ENCODE results near the gene ACTL10. TPM values are rescaled to one million over a fixed set of nuclear protein-coding genes. Genes with fewer than 3 reads are reported as not detected.

Gene ACTL10
- total and polyA plus RNA-seq, 2 of the 13 experiments (the other 11 are each of a cell fraction or from before 2014, with no cell fraction given), result not detected

GRCh38 chr20:33663161-33664084 is 3.3 kb upstream of the ACTL10 start (continued):
- no peak for TF ChIP-seq ZNF180 (CRISPR knock-in tag; IDR thresholded peaks at IDR 0.05; ENCODE audit: borderline replicate concordance, low read depth)
- TF ChIP-seq TP53 (CRISPR knock-in tag; conservative IDR thresholded peaks at IDR 0.05), result peak; percentile 32; the same call in 1 of the 2 replicates
- no peak for TF ChIP-seq ATAD3A (CRISPR knock-in tag; IDR thresholded peaks at IDR 0.05)
- peak; percentile 60 for TF ChIP-seq TEAD3 (CRISPR knock-in tag; optimal IDR thresholded peaks at IDR 0.05; ENCODE audit: borderline replicate concordance)
- TF ChIP-seq ZNF549 (CRISPR knock-in tag; IDR thresholded peaks at IDR 0.05), result 0 out of 2 replicates have a peak, but pooled peaks have one; percentile 72
- no peak for TF ChIP-seq KDM4B (CRISPR knock-in tag; IDR thresholded peaks at IDR 0.05)
- TF ChIP-seq POGZ (CRISPR knock-in tag; IDR thresholded peaks at IDR 0.05), result peak; percentile 71
- TF ChIP-seq ATF7 (IDR thresholded peaks at IDR 0.05), result no peak
- no peak; the same call in 1 of the 2 replicates for TF ChIP-seq ATF7 (CRISPR knock-in tag; IDR thresholded peaks at IDR 0.05)
- TF ChIP-seq ZNF333 (CRISPR knock-in tag; IDR thresholded peaks at IDR 0.05; ENCODE audit: borderline replicate concordance), result 0 out of 2 replicates have a peak, but pooled peaks have one; percentile 19
- TF ChIP-seq ZNF766 (CRISPR knock-in tag; IDR thresholded peaks at IDR 0.05; ENCODE audit: borderline replicate concordance), result peak; percentile 38; the same call in 1 of the 2 replicates
- peak; percentile 86; the same call in 1 of the 2 replicates for TF ChIP-seq SMYD3 (CRISPR knock-in tag; IDR thresholded peaks at IDR 0.05)
- peak; percentile 98 for TF ChIP-seq ZNF749 (CRISPR knock-in tag; IDR thresholded peaks at IDR 0.05; ENCODE audit: borderline replicate concordance)
- TF ChIP-seq IKZF4 (CRISPR knock-in tag; IDR thresholded peaks at IDR 0.05; ENCODE audit: borderline replicate concordance, low read depth, not compliant biosample characterization), result peak; percentile 58
- peak; percentile 79; the same call in 1 of the 2 replicates for TF ChIP-seq SALL1 (CRISPR knock-in tag; IDR thresholded peaks at IDR 0.05)
- peak; percentile 96 for TF ChIP-seq SAP130 (CRISPR knock-in tag; IDR thresholded peaks at IDR 0.05; ENCODE audit: low read depth)
- TF ChIP-seq ATF7-NPFF (CRISPR knock-in tag; IDR thresholded peaks at IDR 0.05; ENCODE audit: low read depth), result peak; percentile 96
- peak; percentile 68; the same call in 1 of the 2 replicates for TF ChIP-seq RFXANK (CRISPR knock-in tag; IDR thresholded peaks at IDR 0.05)
- TF ChIP-seq ZSCAN31 (CRISPR knock-in tag; IDR thresholded peaks at IDR 0.05; ENCODE audit: low read depth), result peak; percentile 99
- TF ChIP-seq MYNN (CRISPR knock-in tag; IDR thresholded peaks at IDR 0.05; ENCODE audit: low read depth), result peak; percentile 57; the same call in 1 of the 2 replicates
- peak; percentile 89 for TF ChIP-seq CBX1 (IDR thresholded peaks at IDR 0.05; ENCODE audit: low read depth)
- peak; percentile 79; the same call in 1 of the 2 replicates for TF ChIP-seq ZNF317 (CRISPR knock-in tag; IDR thresholded peaks at IDR 0.05)
- no peak for TF ChIP-seq ZNF512B (CRISPR knock-in tag; IDR thresholded peaks at IDR 0.05; ENCODE audit: borderline replicate concordance)
